Neural crest cell (in vitro differentiated cells): ENCODE data around the gene TEAD3. TPM values are rescaled to one million over a fixed set of nuclear protein-coding genes. Genes with fewer than 3 reads are reported as not detected.

Experiments
- DNase-seq: peaks from one replicate; pipeline ENCODE4 v3.0.0; 2021; ENCODE audit warnings: low read depth, mixed read lengths, low spot score
- H3K27ac Mint-ChIP-seq: one replicate; pipeline ENCODE4 v1.8.0; 2021; ENCODE audit warnings: mild to moderate bottlenecking, mixed read lengths; ENCODE audit not compliant: unreplicated experiment
- H3K27me3 Mint-ChIP-seq: 2 replicates; pipeline ENCODE4 v1.8.0; 2021; ENCODE audit warnings: low read depth, mild to moderate bottlenecking, mixed read lengths
- H3K36me3 Mint-ChIP-seq: 2 replicates; pipeline ENCODE4 v1.8.0; 2021; ENCODE audit warnings: low read depth, mild to moderate bottlenecking, mixed read lengths
- H3K4me1 Mint-ChIP-seq: 2 replicates; pipeline ENCODE4 v1.8.0; 2021; ENCODE audit warnings: mixed read lengths
- H3K4me3 Mint-ChIP-seq: one replicate; pipeline ENCODE4 v1.8.0; 2021; ENCODE audit warnings: mild to moderate bottlenecking, mixed read lengths
- H3K9me3 Mint-ChIP-seq: 2 replicates; pipeline ENCODE4 v1.8.0; 2021; ENCODE audit warnings: mixed read lengths
- total RNA-seq: library from RNA; stranded (reverse); gene quantifications from 2 replicates; pipeline ENCODE4 v1.2.1, GENCODE V29; 2021
- TF ChIP-seq, protein P1 (sequence below): fragments of 200-600 bp; sonication (generic); conservative IDR thresholded peaks from 2 replicates; pipeline ENCODE4 v1.5.0; 2021; ENCODE audit warnings: antibody characterized with exemption, mild to moderate bottlenecking

The TEAD3 gene
- total RNA-seq, 1 donor from 2014 or later: 19.2 TPM

DNA sequence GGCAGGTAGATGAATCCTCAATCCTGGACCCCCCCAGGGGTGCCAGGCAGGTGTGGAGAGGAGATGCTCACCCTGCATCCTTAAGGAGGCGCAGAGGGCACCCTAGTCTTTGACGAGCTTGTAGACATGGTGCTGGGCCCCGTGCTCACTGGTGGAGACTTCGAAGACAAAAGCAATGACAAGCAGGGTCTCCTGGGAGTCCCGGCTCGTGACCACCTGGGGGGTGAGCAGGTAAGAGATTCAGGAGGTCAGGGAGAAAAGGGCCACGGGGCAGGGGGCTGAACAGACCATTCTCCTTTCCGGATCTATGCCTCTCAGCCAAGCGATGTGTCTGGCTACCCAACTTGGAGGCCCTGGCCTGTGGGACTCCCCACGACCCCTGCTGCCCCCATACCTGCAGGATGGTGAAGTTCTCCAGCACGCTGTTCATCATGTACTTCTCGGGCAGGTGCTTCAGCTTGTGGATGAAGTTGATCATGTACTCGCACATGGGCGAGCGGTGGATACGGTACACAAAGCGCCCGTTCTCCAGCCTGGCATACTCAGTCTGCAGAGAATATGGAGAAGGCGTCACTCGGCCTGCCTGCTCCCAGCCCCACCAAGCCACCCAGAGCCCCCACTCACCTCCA is 21.8 kb downstream of the TEAD3 start:
- Mint-ChIP-seq H3K4me1 (peaks cover 40% of the 10 kb centered on the region), H3K4me3 (peak overlapping the region; percentile 79), H3K9me3 (no peaks in the 10 kb centered on the region), H3K36me3 (peaks cover 12% of the 10 kb centered on the region), H3K27ac (no peak overlapping the region), H3K27me3 (peaks cover 11% of the 10 kb centered on the region)
- no peak for DNase-seq
- TF ChIP-seq, protein P1, sequence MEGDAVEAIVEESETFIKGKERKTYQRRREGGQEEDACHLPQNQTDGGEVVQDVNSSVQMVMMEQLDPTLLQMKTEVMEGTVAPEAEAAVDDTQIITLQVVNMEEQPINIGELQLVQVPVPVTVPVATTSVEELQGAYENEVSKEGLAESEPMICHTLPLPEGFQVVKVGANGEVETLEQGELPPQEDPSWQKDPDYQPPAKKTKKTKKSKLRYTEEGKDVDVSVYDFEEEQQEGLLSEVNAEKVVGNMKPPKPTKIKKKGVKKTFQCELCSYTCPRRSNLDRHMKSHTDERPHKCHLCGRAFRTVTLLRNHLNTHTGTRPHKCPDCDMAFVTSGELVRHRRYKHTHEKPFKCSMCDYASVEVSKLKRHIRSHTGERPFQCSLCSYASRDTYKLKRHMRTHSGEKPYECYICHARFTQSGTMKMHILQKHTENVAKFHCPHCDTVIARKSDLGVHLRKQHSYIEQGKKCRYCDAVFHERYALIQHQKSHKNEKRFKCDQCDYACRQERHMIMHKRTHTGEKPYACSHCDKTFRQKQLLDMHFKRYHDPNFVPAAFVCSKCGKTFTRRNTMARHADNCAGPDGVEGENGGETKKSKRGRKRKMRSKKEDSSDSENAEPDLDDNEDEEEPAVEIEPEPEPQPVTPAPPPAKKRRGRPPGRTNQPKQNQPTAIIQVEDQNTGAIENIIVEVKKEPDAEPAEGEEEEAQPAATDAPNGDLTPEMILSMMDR: no peak

DNA sequence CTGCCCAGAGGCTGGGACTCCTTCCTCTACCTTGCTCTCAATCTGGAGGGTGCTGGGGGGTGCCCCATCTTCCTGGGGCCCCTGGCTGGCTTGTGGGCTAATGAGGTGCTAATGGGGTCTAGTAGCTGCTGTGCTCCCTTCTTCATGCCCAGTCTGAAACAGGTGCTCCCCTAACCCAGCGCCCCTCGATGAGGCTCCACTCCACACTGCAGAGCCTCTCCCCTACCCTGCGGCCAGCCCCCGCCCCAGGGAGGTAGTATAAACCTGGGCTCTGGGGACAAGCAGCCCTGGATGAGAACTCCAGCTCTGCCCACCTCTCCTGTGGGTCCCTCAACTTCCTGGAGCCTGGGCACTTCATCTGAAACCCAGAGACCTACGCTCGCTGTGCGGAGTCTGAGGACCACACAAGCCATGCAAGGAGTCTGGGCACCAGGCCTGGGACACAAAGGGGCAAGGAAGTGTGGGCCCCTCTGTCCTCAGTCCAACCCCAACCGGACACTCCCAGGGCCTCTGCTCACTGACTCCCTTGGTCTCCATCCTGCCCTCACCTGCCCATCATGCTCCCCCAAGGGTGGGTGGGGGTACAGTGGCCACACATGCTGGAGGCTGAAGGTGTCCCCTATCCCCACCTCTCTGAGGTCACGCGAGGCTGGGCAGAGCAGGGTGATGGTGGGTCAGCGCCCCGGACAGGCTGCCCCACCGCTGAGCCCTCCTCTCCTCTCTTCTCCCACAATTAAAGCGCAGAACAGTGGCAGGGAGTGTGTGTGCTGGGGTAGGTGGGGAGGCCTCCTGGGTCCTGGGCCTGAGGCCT is 22.5 kb downstream of the TEAD3 start:
- H3K27ac Mint-ChIP-seq: no peak overlapping the region
- peaks cover 48% of the 10 kb centered on the region for H3K4me1 Mint-ChIP-seq
- peaks cover 19% of the 10 kb centered on the region for H3K36me3 Mint-ChIP-seq
- TF ChIP-seq, protein P1: no peak
- H3K4me3 Mint-ChIP-seq: peak overlapping the region; percentile 79
- H3K27me3 Mint-ChIP-seq: peaks cover 14% of the 10 kb centered on the region
- no peak for DNase-seq
- no peaks in the 10 kb centered on the region for H3K9me3 Mint-ChIP-seq

DNA sequence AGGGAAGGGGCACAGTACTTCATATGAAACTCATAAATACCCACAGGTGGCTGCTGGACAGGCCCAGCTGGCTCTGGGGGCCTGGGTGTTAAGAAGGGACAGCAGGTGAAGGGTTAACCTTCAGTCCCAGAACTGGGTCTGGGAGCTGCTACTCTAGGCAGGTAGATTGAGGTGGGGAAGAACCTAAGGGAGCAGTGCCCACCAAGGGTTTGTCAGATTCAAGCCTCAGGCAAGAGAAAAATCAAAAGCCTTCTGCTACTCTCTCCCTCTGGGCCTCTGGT is 23.1 kb downstream of the TEAD3 start:
- TF ChIP-seq, protein P1: no peak
- peaks cover 14% of the 10 kb centered on the region for H3K27me3 Mint-ChIP-seq
- DNase-seq: no peak
- H3K9me3 Mint-ChIP-seq: no peaks in the 10 kb centered on the region
- peaks cover 21% of the 10 kb centered on the region for H3K36me3 Mint-ChIP-seq
- peaks cover 49% of the 10 kb centered on the region for H3K4me1 Mint-ChIP-seq
- no peak overlapping the region for H3K27ac Mint-ChIP-seq
- peak overlapping the region; percentile 79 for H3K4me3 Mint-ChIP-seq

DNA sequence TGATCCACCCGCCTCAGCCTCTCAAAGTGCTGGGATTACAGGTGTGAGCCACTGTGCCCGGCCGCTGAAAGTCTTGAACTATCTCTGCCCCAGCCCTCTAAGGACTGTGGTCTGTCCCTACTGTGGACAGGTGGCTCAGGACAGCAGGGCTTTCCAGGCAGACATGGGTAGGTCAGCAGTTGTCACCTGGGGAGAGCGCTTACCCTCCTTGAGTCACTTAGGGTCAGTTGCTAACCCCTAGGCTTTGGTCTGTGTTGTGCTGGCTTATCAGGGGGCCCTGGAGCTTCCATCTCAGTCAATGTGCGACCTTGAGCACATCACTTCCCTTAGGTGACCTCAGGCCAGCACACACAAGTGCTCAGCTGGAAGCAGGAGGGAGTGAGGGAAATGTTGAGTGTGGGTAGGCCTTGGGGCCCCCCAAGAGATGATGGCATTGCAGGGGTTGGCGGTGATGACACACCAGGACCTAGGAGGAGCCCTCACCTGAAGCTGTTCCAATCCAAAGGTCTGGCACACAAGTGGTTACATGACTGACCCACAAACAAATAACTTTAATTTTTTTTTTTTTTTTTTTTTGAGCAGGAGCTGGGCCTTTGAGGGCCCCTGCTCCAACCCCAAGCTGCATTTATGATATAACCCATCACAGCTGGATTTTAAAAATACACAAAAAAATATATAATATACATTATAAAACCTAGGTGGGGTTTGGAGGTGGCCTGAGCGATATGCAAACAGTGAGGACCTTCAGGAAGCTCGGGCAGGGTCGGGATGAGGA is 23.6 kb downstream of the TEAD3 start:
- no peak for DNase-seq
- H3K9me3 Mint-ChIP-seq: no peaks in the 10 kb centered on the region
- peaks cover 23% of the 10 kb centered on the region for H3K36me3 Mint-ChIP-seq
- H3K27ac Mint-ChIP-seq: no peak overlapping the region
- peak overlapping the region; percentile 79 for H3K4me3 Mint-ChIP-seq
- H3K27me3 Mint-ChIP-seq: peaks cover 15% of the 10 kb centered on the region
- peaks cover 49% of the 10 kb centered on the region for H3K4me1 Mint-ChIP-seq
- TF ChIP-seq, protein P1: no peak

DNA sequence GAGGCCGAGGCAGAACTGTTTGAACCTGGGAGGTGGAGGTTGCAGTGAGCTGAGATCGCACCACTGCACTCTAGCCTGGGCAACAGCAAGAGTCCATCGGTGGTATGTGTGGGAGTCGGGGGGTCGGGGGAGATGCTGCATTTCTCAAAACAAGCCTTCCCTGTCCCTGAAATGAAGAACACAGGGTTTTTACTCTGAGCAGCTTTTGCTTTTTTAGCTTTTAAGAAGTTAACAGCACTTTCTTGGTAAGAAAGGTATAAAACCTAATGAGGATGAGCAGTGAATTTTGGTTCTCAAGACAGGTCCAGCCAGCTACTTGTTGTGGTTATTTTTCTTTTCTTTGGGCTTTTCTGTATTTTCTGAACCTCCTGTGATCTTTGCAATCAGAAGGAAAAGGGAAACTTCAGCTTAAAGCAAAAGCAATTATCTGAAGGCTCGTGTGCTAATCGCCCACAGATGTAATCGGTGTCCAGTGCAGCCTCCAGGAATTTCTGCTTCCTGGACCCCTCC is 25.0 kb downstream of the TEAD3 start:
- Mint-ChIP-seq H3K27me3 (peaks cover 21% of the 10 kb centered on the region), H3K9me3 (no peaks in the 10 kb centered on the region), H3K4me1 (peaks cover 49% of the 10 kb centered on the region), H3K36me3 (peaks cover 27% of the 10 kb centered on the region), H3K27ac (no peak overlapping the region), H3K4me3 (peak overlapping the region; percentile 98)
- DNase-seq: no peak
- TF ChIP-seq, protein P1: no peak
